Activated T-cell treated with anti-CD3 and anti-CD28 coated beads, Interleukin-2, amount 50 U/mL, for 72 hours (primary cell): Measurements from ENCODE around the gene CASQ1. TPM values are rescaled to one million over a fixed set of nuclear protein-coding genes. Genes with fewer than 3 reads are reported as not detected.
A peak's percentile ranks its signal among the peaks of the same experiment; 100 is the strongest.

ENCODE experiments used
- ATAC-seq, 2 donors: fragments of 150-1000 bp; cut with Tn5 transposase; replicated peaks in 1 of 2; 2 replicates each; pipeline ENCODE4 v1.10.0; 2021; ENCODE audit warnings: moderate library complexity in 2 of 2, mild to moderate bottlenecking in 1 of 2
- DNase-seq, 2 donors: peaks; one replicate each; pipeline ENCODE4 v3.0.0; 2021 to 2022; ENCODE audit warnings: mixed read lengths in 1 of 2
- H3K27ac Mint-ChIP-seq: one replicate; pipeline ENCODE4 v1.8.0; 2022; ENCODE audit warnings: mild to moderate bottlenecking, moderate library complexity, mixed read lengths
- H3K27me3 Mint-ChIP-seq: one replicate; pipeline ENCODE4 v1.8.0; 2022; ENCODE audit warnings: low read depth, mixed read lengths
- H3K36me3 Mint-ChIP-seq, 2 donors: one replicate each; pipeline ENCODE4 v1.8.0; 2022; ENCODE audit warnings: mixed read lengths in 2 of 2, mild to moderate bottlenecking in 1 of 2; ENCODE audit not compliant: insufficient read depth in 2 of 2
- H3K4me1 Mint-ChIP-seq: one replicate; pipeline ENCODE4 v1.8.0; 2022; ENCODE audit warnings: low read depth, mixed read lengths
- H3K4me3 Mint-ChIP-seq, 2 donors: one replicate each; pipeline ENCODE4 v1.8.0; 2022; ENCODE audit warnings: mild to moderate bottlenecking in 2 of 2, mixed read lengths in 2 of 2, moderate library complexity in 2 of 2
- H3K9me3 Mint-ChIP-seq, 2 donors: one replicate each; pipeline ENCODE4 v1.8.0; 2022; ENCODE audit warnings: mixed read lengths in 2 of 2
- total RNA-seq, 2 donors: library from RNA; stranded (reverse); gene quantifications; one replicate each; pipeline ENCODE4 v1.2.3, GENCODE V29; 2022

Gene CASQ1
- total RNA-seq, 2 donors from 2014 or later: not detected

- Mint-ChIP-seq H3K27me3 (no peaks in the 10 kb centered on the region), H3K27ac (peak overlapping the region; percentile 32), H3K4me1 (peaks cover 46% of the 10 kb centered on the region), H3K36me3 (peaks cover 4 to 8% of the 10 kb centered on the region in 2 donors), H3K9me3 (no peaks in the 10 kb centered on the region), H3K4me3 (no peak overlapping the region)
- ATAC-seq (no peak), DNase-seq (no peak)
These were observed 19.1 kb downstream of the CASQ1 start for GRCh38 chr1:160209321-160210046.

GRCh38 chr1:160210561-160210960 is 20.2 kb downstream of the CASQ1 start:
- Mint-ChIP-seq H3K36me3 (peaks cover 4 to 9% of the 10 kb centered on the region in 2 donors), H3K9me3 (no peaks in the 10 kb centered on the region), H3K27ac (no peak overlapping the region), H3K4me1 (peaks cover 42% of the 10 kb centered on the region), H3K4me3 (no peak overlapping the region), H3K27me3 (no peaks in the 10 kb centered on the region)
- ATAC-seq (no peak), DNase-seq (no peak)

GRCh38 chr1:160211046-160211790 is 20.8 kb downstream of the CASQ1 start:
- Mint-ChIP-seq H3K36me3 (peaks cover 5 to 12% of the 10 kb centered on the region in 2 donors), H3K27ac (no peak overlapping the region)
- no peak for ATAC-seq

DNA sequence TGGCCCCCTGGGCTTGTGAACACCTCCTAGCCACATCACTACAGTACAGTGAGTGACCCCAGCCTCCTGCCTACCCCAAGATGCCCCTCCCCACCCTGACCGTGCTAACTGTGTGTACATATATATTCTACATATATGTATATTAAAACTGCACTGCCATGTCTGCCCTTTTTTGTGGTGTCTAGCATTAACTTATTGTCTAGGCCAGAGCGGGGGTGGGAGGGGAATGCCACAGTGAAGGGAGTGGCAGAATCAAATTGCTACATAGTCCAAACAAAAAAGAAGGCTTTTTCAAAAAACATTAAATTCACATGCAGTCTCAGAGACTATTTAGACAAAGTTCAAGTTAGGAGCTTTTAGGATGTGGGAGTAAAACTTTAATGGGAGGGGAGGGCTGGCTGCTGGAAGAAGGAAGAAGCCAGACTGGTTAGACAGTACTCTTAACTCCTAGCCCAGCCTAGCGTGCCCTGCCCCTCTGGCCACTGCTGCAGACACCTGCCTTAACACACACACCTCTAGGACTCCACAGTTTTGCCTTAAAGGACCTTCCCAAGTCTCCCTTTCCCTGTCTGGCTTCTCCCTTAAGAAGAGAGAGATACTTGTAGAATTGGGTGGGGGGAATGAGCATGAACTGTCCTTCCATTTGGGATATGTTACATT is 24.2 kb downstream of the CASQ1 start:
- peaks cover 13% of the 10 kb centered on the region for H3K4me1 Mint-ChIP-seq
- no peak overlapping the region for H3K4me3 Mint-ChIP-seq
- DNase-seq: no peak
- peaks cover 6 to 17% of the 10 kb centered on the region in 2 donors for H3K36me3 Mint-ChIP-seq
- ATAC-seq: no peak
- no peak overlapping the region for H3K27ac Mint-ChIP-seq
- no peaks in the 10 kb centered on the region for H3K27me3 Mint-ChIP-seq
- H3K9me3 Mint-ChIP-seq: no peaks in the 10 kb centered on the region

More at GRCh38 chr1:160211046-160211790, 20.8 kb downstream of the CASQ1 start:
- no peak overlapping the region for H3K4me3 Mint-ChIP-seq
- peaks cover 41% of the 10 kb centered on the region for H3K4me1 Mint-ChIP-seq
- H3K9me3 Mint-ChIP-seq: no peaks in the 10 kb centered on the region
- no peak for DNase-seq
- no peaks in the 10 kb centered on the region for H3K27me3 Mint-ChIP-seq

DNA sequence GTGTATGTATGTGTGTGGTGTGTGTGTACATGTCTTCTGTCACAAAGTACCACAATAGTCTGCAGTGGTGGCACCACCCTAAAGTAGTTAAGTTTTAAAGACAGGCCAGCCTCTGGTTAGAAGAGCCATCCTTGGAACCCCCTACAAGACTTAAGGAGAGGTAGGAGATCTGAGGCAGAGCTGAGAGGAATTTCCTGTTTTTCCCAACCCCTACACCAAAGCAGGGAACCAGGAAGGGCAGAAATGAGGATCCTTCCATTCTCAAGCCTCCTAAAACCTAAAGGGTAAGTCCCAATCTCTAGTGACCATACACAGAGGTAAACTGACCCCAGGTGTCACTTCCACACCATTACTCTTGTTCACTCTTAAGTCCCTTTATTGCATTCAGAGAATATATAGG is 25.9 kb downstream of the CASQ1 start:
- no peak for ATAC-seq
- Mint-ChIP-seq H3K27ac (no peak overlapping the region), H3K9me3 (no peaks in the 10 kb centered on the region), H3K27me3 (no peaks in the 10 kb centered on the region), H3K4me3 (no peak overlapping the region), H3K4me1 (no peaks in the 10 kb centered on the region), H3K36me3 (peaks cover 6 to 22% of the 10 kb centered on the region in 2 donors)
- no peak for DNase-seq

GRCh38 chr1:160217481-160218051 is 27.2 kb downstream of the CASQ1 start:
- H3K36me3 Mint-ChIP-seq: peaks cover 3 to 14% of the 10 kb centered on the region in 2 donors
- DNase-seq (no peak), ATAC-seq (no peak)
- no peaks in the 10 kb centered on the region for H3K27me3 Mint-ChIP-seq
- H3K4me3 Mint-ChIP-seq: no peak overlapping the region
- no peak overlapping the region for H3K27ac Mint-ChIP-seq
- no peaks in the 10 kb centered on the region for H3K4me1 Mint-ChIP-seq
- no peaks in the 10 kb centered on the region for H3K9me3 Mint-ChIP-seq

DNA sequence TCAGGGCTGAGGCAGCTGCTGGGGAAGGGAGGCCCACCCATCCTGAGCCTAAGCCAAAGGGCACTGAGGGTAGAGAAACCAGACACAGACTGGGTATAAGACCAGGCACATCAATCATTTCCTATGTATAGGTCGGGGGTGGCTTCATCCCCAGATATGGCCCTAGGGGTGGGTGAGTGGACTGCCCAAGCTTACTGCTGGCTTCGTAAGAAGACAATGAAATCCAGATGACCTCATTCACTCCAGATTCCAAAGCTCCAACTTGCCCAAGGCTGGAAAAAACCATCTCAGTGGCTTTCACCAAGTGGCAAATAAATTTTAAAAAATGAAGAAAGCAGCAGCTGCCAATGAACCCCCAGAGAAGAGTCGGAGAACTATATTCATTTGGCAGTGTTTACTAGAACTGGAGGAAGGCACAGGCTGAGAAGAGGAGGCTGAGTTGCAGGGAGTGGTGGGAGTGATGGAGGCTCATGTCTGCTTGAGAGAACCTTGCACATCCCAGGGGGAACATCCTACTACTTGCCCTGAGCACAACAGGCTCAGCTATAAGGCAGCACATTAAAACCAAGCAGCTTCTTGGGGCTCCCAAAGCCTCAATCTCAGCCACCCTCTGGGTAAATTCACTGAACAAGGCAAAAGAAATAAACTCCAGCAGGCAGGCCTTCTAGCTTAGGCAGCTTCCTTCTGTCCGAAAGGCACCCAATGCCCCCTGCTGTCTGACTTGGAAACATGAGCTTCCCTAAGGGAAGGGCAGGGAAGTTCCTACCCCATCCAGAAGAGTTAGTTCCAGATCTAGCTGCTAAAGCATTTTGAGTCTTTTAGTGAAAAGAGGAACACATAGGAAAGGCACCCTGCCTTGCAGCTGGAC is 28.9 kb downstream of the CASQ1 start:
- DNase-seq (no peak), ATAC-seq (no peak)
- Mint-ChIP-seq H3K27ac (no peak overlapping the region), H3K36me3 (peaks cover 3 to 25% of the 10 kb centered on the region in 2 donors), H3K9me3 (no peaks in the 10 kb centered on the region), H3K4me1 (no peaks in the 10 kb centered on the region), H3K27me3 (no peaks in the 10 kb centered on the region), H3K4me3 (no peak overlapping the region)

DNA sequence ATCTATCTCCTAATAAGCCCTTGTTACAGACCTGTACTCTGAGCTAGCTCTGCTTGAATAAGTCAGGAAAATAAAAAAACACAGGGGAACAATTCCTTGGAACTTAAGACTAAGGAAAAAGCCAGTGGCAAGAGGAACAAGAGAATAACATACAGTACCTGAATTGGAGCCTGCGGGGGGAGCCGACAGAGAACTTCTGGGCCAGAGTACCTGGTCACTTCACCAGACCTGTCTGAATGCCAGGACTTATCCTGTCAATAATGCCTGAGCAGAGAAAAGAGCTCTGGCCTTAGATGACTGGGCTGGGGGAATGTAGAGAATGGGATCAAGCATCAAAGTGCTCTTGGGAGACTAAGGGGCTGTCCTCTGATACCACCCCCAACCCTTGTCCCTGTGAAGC is 29.9 kb downstream of the CASQ1 start:
- H3K27ac Mint-ChIP-seq: no peak overlapping the region
- no peaks in the 10 kb centered on the region for H3K27me3 Mint-ChIP-seq
- ATAC-seq (no peak), DNase-seq (no peak)
- peaks cover 3 to 24% of the 10 kb centered on the region in 2 donors for H3K36me3 Mint-ChIP-seq
- H3K4me3 Mint-ChIP-seq: no peak overlapping the region
- H3K9me3 Mint-ChIP-seq: no peaks in the 10 kb centered on the region
- H3K4me1 Mint-ChIP-seq: no peaks in the 10 kb centered on the region

DNA sequence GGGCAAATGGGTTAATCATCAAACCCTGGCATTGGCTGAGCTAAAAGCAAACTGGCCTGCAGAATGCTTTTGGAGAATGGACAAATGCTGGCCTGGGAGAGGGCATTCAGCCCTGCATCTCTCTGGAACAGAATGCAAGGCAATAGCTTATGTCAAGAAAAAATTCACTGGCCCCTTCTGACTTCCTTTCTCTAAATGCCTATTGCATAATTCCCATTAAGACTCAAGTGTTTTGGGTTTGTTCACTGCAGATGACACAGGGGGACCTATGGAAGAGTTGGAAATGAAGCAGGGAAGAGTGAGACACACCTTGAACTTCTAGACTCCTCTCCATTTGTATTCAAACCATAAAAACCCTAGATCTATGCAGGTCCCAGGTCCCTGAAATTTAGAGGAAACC is 30.7 kb downstream of the CASQ1 start:
- no peak overlapping the region for H3K27ac Mint-ChIP-seq
- H3K36me3 Mint-ChIP-seq: peaks cover 2 to 23% of the 10 kb centered on the region in 2 donors

DNA sequence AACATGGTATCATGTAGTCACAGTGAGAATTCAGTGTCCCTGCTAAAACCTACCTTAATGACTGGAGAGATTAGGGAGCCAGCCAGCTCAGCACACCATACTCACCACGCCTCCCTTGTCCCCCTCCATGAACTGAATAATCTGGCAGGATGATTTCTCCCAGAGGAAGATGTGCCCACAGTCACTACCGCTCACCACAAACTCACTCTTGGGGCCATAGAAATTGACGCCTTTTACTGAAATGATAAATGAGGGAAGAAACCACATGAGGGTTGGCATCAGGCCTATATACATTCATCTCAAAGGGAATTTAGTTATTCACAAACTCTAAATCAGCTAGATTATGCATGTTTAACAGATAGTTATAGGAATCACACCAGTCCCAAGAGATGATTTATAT is 32.2 kb downstream of the CASQ1 start:
- H3K27ac Mint-ChIP-seq: no peak overlapping the region
- H3K4me1 Mint-ChIP-seq: no peaks in the 10 kb centered on the region
- H3K4me3 Mint-ChIP-seq: no peak overlapping the region

More for the DNA sequence above, 30.7 kb downstream of the CASQ1 start:
- Mint-ChIP-seq H3K4me1 (no peaks in the 10 kb centered on the region), H3K27me3 (no peaks in the 10 kb centered on the region), H3K9me3 (no peaks in the 10 kb centered on the region), H3K4me3 (no peak overlapping the region)
- no peak for DNase-seq
- no peak for ATAC-seq

GRCh38 chr1:160224606-160225005 is 34.2 kb downstream of the CASQ1 start:
- DNase-seq (no peak), ATAC-seq (no peak)
- Mint-ChIP-seq H3K9me3 (no peaks in the 10 kb centered on the region), H3K27ac (no peak overlapping the region), H3K4me3 (no peak overlapping the region), H3K27me3 (no peaks in the 10 kb centered on the region), H3K36me3 (peaks cover 3 to 25% of the 10 kb centered on the region in 2 donors), H3K4me1 (no peaks in the 10 kb centered on the region)

More for the DNA sequence above, 32.2 kb downstream of the CASQ1 start:
- peaks cover 0 to 24% of the 10 kb centered on the region in 2 donors for H3K36me3 Mint-ChIP-seq
- DNase-seq (no peak), ATAC-seq (no peak)
- H3K9me3 Mint-ChIP-seq: no peaks in the 10 kb centered on the region
- H3K27me3 Mint-ChIP-seq: no peaks in the 10 kb centered on the region

GRCh38 chr1:160225345-160225744 is 35.0 kb downstream of the CASQ1 start:
- Mint-ChIP-seq H3K36me3 (peaks cover 5 to 25% of the 10 kb centered on the region in 2 donors), H3K9me3 (no peaks in the 10 kb centered on the region), H3K27ac (no peak overlapping the region), H3K4me1 (no peaks in the 10 kb centered on the region), H3K4me3 (no peak overlapping the region), H3K27me3 (no peaks in the 10 kb centered on the region)
- no peak for ATAC-seq
- no peak for DNase-seq
